HG02678 (cell line): ENCODE results near the gene GNAT1.

Experiments
- ATAC-seq: cut with Tn5 transposase; IDR thresholded peaks from one replicate; pipeline ENCODE4 v1.9.1; 2021; ENCODE audit warnings: mild to moderate bottlenecking, moderate library complexity; ENCODE audit not compliant: unreplicated experiment

Gene GNAT1

GRCh38 chr3:50162034-50162883, 29.2 kb upstream of the GNAT1 start:
- no peak for ATAC-seq

GRCh38 chr3:50163572-50164455, 27.6 kb upstream of the GNAT1 start:
- no peak for ATAC-seq

GRCh38 chr3:50164481-50164880, 26.9 kb upstream of the GNAT1 start:
- no peak for ATAC-seq

- ATAC-seq: no peak
These were observed 26.2 kb upstream of the GNAT1 start for GRCh38 chr3:50164984-50165909.

- ATAC-seq: no peak
These were observed 25.4 kb upstream of the GNAT1 start for GRCh38 chr3:50165910-50166538.

GRCh38 chr3:50166620-50167019, 24.8 kb upstream of the GNAT1 start:
- ATAC-seq: no peak

- ATAC-seq: no peak
These were observed 24.2 kb upstream of the GNAT1 start for GRCh38 chr3:50167069-50167840.

- ATAC-seq: no peak
These were observed 23.6 kb upstream of the GNAT1 start for GRCh38 chr3:50167841-50168209.

- no peak for ATAC-seq
These were observed 23.0 kb upstream of the GNAT1 start for GRCh38 chr3:50168388-50168787.

- ATAC-seq: no peak
These were observed 22.6 kb upstream of the GNAT1 start for GRCh38 chr3:50168791-50169190.

- ATAC-seq: no peak
These were observed 22.1 kb upstream of the GNAT1 start for GRCh38 chr3:50169232-50169832.

GRCh38 chr3:50169858-50170257, 21.6 kb upstream of the GNAT1 start:
- ATAC-seq: no peak

GRCh38 chr3:50170689-50171088, 20.7 kb upstream of the GNAT1 start:
- ATAC-seq: no peak

- no peak for ATAC-seq
These were observed 19.7 kb upstream of the GNAT1 start for GRCh38 chr3:50171540-50172301.

GRCh38 chr3:50172626-50173220, 18.7 kb upstream of the GNAT1 start:
- no peak for ATAC-seq

- ATAC-seq: no peak
These were observed 17.5 kb upstream of the GNAT1 start for GRCh38 chr3:50173685-50174516.

- ATAC-seq: no peak
These were observed 16.9 kb upstream of the GNAT1 start for GRCh38 chr3:50174517-50174895.
